Omental fat pad (tissue), 4 donors: Measurements from ENCODE around the gene MFSD6L. TPM values are rescaled to one million over a fixed set of nuclear protein-coding genes. Genes with fewer than 3 reads are reported as not detected.

Experiments
- ATAC-seq: fragments of 150-250 bp; one replicate; pipeline ENCODE4 v1.9.1; 2016; ENCODE audit warnings: mild to moderate bottlenecking, moderate library complexity; ENCODE audit not compliant: low FRiP score
- DNase-seq: peaks from one replicate; pipeline ENCODE4 v3.0.0-alpha.2; 2019; ENCODE audit warnings: low spot score
- CTCF ChIP-seq, 3 donors: fragments of 450-650 bp; IDR thresholded peaks; one replicate each; pipeline ENCODE4 v1.5.1; 2016 to 2017; ENCODE audit warnings: antibody characterized with exemption in 3 of 3, mild to moderate bottlenecking in 3 of 3, moderate library complexity in 2 of 3
- total RNA-seq, 4 donors: library from RNA; depleted of rRNA; stranded (reverse); fragments of >200 nt; gene quantifications; one replicate each; pipeline ENCODE4 v1.1.0, GENCODE V29; 2016

The MFSD6L gene
- total RNA-seq, 4 donors from 2014 or later, result 0.24 to 0.25 TPM; not detected in 2

- DNase-seq (no peak), ATAC-seq (no peak)
- no peak for TF ChIP-seq CTCF (IDR thresholded peaks at IDR 0.05)
Measured at GRCh38 chr17:8825802-8826201, 26.6 kb upstream of the MFSD6L start.

- DNase-seq (no peak), ATAC-seq (no peak)
- TF ChIP-seq CTCF (IDR thresholded peaks at IDR 0.05), result no peak
Measured at GRCh38 chr17:8823279-8823678, 24.1 kb upstream of the MFSD6L start.

- no peak for ATAC-seq
- TF ChIP-seq CTCF (IDR thresholded peaks at IDR 0.05), result no peak
- no peak for DNase-seq
Measured at GRCh38 chr17:8822401-8823035, 23.4 kb upstream of the MFSD6L start.

GRCh38 chr17:8821446-8822105 is 22.4 kb upstream of the MFSD6L start:
- DNase-seq (no peak), ATAC-seq (no peak)
- no peak for TF ChIP-seq CTCF (IDR thresholded peaks at IDR 0.05)

- ATAC-seq (no peak), DNase-seq (no peak)
- no peak for TF ChIP-seq CTCF (IDR thresholded peaks at IDR 0.05)
Measured at GRCh38 chr17:8820311-8821010, 21.3 kb upstream of the MFSD6L start.

GRCh38 chr17:8818654-8819330 is 19.6 kb upstream of the MFSD6L start:
- DNase-seq (no peak), ATAC-seq (no peak)
- TF ChIP-seq CTCF (IDR thresholded peaks at IDR 0.05), result no peak
